ENCODE measurements around the gene KRT73. TPM values are rescaled to one million over a fixed set of nuclear protein-coding genes. Genes with fewer than 3 reads are reported as not detected.
"Not testable (repeated sequence)": the region's sequence is repeated elsewhere in the genome, so short reads cannot be mapped to it uniquely, and the experiment has no call there.

KRT73 gene
- total and polyA plus RNA-seq, 2 of the 8 experiments (the other 6 are each of a cell fraction or from before 2014, with no cell fraction given): not detected

GRCh38 chr12:52594237-52594636, 24.1 kb downstream of the KRT73 start:
- H2BK5ac ChIP-seq (ENCODE audit: low read depth, low read length); POLR2A ChIA-PET (ENCODE audit: partially characterized antibody); H3K4me1 ChIP-seq (replicated peaks in 1 of 4; ENCODE audit: control insufficient read depth in 3 of 4, insufficient read depth in 4 of 4, low read length in 3 of 4); H3K4me3 ChIP-seq (ENCODE audit: extremely low read depth in 1 of 4, insufficient read depth in 2 of 4, low read depth in 3 of 4, low read length in 4 of 4); H2BK120ac ChIP-seq (replicated peaks; ENCODE audit: low read depth, low read length); H4K91ac ChIP-seq (replicated peaks; ENCODE audit: insufficient read length, low read length); H3K14ac ChIP-seq (ENCODE audit: insufficient read length); H3K56ac ChIP-seq (replicated peaks; ENCODE audit: insufficient read length, low read depth, low read length); H4K5ac ChIP-seq (ENCODE audit: insufficient read length, low read depth, low read length); H2BK12ac ChIP-seq (ENCODE audit: low read depth, low read length); H3K18ac ChIP-seq (ENCODE audit: extremely low read depth, low read length); H3K79me2 ChIP-seq (ENCODE audit: control insufficient read depth in 1 of 2, insufficient read depth in 2 of 2, low read length in 2 of 2); H3K4ac ChIP-seq (replicated peaks; ENCODE audit: insufficient read length, low read depth, low read length); H3K27ac ChIP-seq (ENCODE audit: low read depth, low read length); H2BK15ac ChIP-seq (ENCODE audit: low read length); H3K36me3 ChIP-seq (ENCODE audit: control insufficient read depth in 2 of 4, insufficient read depth in 4 of 4, low read length in 3 of 4); DNase-seq (ENCODE audit: low read depth in 1 of 2, low spot score in 2 of 2); H4K20me1 ChIP-seq (replicated peaks in 1 of 2; ENCODE audit: control insufficient read depth in 1 of 2, insufficient read depth in 2 of 2, low read length in 2 of 2); H3K23ac ChIP-seq (ENCODE audit: insufficient read length); H3K4me2 ChIP-seq (ENCODE audit: insufficient read depth in 1 of 2, low read depth in 2 of 2, low read length in 2 of 2); H3K9ac ChIP-seq (replicated peaks in 1 of 4; ENCODE audit: extremely low read depth in 1 of 4, low read depth in 3 of 4, low read length in 3 of 4); H2AFZ ChIP-seq (ENCODE audit: low read length); H3K79me1 ChIP-seq (ENCODE audit: low read depth, low read length); FAIRE-seq; H2BK20ac ChIP-seq (ENCODE audit: low read length); H2AK5ac ChIP-seq (ENCODE audit: low read depth, low read length); H3K27me3 ChIP-seq (replicated peaks in 1 of 4; ENCODE audit: control insufficient read depth in 3 of 4, extremely low read depth in 1 of 4, insufficient read depth in 3 of 4, low read length in 3 of 4); H3K23me2 ChIP-seq (ENCODE audit: low read depth, low read length); H4K8ac ChIP-seq (ENCODE audit: extremely low read depth, insufficient read depth, low read length): not testable (repeated sequence)
- 85% methylated on average over 3 of the region's 4 CpGs; no CpG with 5 or more reads in 1 of the 2 experiments for WGBS, 2 experiments (ENCODE audit: extremely low coverage in 1 of 2, insufficient coverage in 1 of 2, insufficient read length in 1 of 2, insufficient replicate concordance in 2 of 2, low coverage in 1 of 2, low lambda C conversion rate in 2 of 2, missing lambda C conversion rate in 1 of 2)
- CTCF ChIA-PET (ENCODE audit: partially characterized antibody): interaction anchor here (2.9 to 23.2 kb wide), 2 partner anchors 10 to 281 kb away, joined by 15 to 502 read pairs; no protein-coding TSS in a partner anchor
- H3K9me3 ChIP-seq (ENCODE audit: insufficient read depth in 2 of 2, low read depth in 1 of 2, low read length in 1 of 2): peaks cover 23 to 27% of the 10 kb centered on the region in 2 experiments

Measured in H1 (cell line).